NT2/D1 (cell line): ENCODE measurements around the gene MAT1A.

Experiments
- DNase-seq: peaks from one replicate; pipeline ENCODE4 v3.0.0-alpha.2; 2011; ENCODE audit warnings: low read depth, low spot score
- H3K27me3 ChIP-seq: 2 replicates; pipeline ENCODE4 v1.6.0; 2011; ENCODE audit warnings: mild to moderate bottlenecking; ENCODE audit not compliant: insufficient read length, insufficient read depth
- H3K36me3 ChIP-seq: 2 replicates; pipeline ENCODE4 v1.6.1; 2011; ENCODE audit warnings: mild to moderate bottlenecking, low read length, mixed read lengths; ENCODE audit not compliant: insufficient read depth, insufficient read length
- H3K4me1 ChIP-seq: 2 replicates; pipeline ENCODE4 v1.5.1; 2011; ENCODE audit not compliant: insufficient read depth, insufficient read length
- H3K4me3 ChIP-seq: 2 replicates; pipeline ENCODE4 v1.5.1; 2011; ENCODE audit warnings: low read depth; ENCODE audit not compliant: insufficient read length
- H3K9ac ChIP-seq: 2 replicates; pipeline ENCODE4 v1.6.0; 2011; ENCODE audit warnings: low read depth; ENCODE audit not compliant: insufficient read length
- H3K9me3 ChIP-seq: 2 replicates; pipeline ENCODE4 v1.5.1; 2011; ENCODE audit warnings: mild to moderate bottlenecking, low read length; ENCODE audit not compliant: insufficient read depth
- SUZ12 ChIP-seq: IDR thresholded peaks from 2 replicates; pipeline ENCODE4 v1.6.1; 2011; ENCODE audit not compliant: insufficient read length, insufficient read depth; ENCODE audit errors: extremely low read depth
- YY1 ChIP-seq: IDR thresholded peaks from 2 replicates; pipeline ENCODE4 v1.6.1; 2011; ENCODE audit not compliant: insufficient read length, insufficient read depth
- ZNF274 ChIP-seq: IDR thresholded peaks from 2 replicates; pipeline ENCODE4 v1.6.1; 2011; ENCODE audit warnings: mild to moderate bottlenecking, low read depth, low read length

Gene MAT1A

DNA sequence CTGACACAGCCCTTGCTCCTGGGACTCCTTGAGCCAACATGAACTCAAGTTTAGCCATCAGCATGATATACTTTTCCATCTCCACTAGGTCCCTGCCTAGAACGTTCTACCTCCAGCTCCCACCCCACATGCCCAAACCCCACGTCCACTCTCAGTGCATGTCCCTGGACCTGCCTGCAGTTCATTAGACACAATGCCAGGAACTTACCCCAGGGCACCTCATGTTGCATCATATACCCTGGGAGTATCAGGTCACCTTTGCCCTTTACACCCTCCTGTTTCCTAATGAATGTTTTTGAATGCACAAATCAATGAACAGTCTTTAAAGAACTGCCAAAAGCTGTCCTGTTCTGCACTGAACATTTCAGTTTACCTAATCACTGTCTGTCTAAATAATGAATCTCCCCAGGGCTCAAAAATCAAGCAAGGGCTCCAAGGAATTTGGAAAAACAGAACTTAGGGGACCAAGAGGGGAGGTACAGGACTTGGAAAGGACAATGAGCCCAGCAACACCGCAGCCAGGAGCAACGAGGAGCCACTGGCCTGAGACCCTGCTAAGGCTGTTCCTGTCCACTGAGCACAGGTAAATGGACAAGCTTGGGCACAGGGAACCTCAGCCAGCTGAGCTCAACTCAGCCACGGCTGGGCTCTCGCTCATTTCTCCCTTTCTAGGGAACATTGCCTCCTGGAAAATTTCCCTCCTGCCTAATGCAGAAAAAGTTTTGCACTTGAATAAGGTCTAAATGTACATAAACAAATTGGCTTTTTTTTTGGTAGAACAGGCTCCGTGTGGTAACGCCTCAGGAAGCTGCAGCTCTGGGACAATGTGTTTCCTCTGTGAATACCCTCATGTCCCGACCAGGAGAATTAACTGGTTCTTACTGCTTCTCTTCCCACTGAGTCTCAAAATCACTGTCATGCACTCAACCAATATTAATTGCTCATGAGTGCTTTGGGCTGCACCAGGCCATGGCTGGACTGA, 7.4 kb downstream of the MAT1A start:
- Histone ChIP-seq H3K36me3 (no peaks in the 10 kb centered on the region), H3K4me3 (no peak overlapping the region), H3K9ac (no peak overlapping the region), H3K9me3 (no peaks in the 10 kb centered on the region), H3K27me3 (no peaks in the 10 kb centered on the region), H3K4me1 (peaks cover 3% of the 10 kb centered on the region)
- DNase-seq: no peak
- no peak for TF ChIP-seq ZNF274

DNA sequence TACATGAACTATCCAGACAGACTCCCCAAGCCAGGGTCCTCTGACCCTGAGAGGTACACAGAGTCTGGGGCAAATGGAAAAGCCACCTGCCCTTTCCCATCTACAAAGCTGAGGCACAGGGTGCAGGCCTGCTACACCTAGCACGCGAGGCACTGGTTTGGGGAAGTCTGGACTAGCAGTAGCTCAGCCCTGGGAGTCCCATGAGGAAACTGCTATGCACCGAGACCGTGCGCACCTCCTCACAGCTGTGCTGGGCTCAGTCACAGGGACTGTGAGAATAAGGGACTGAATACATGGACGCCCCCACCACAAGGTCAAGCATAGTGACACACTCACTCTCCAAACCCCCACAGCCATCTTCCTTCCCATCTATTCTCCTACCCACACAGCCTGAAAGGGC, 8.2 kb downstream of the MAT1A start:
- no peak for DNase-seq
- H3K9me3 ChIP-seq: no peaks in the 10 kb centered on the region
- no peaks in the 10 kb centered on the region for H3K27me3 ChIP-seq
- no peak overlapping the region for H3K9ac ChIP-seq
- H3K36me3 ChIP-seq: no peaks in the 10 kb centered on the region
- peaks cover 3% of the 10 kb centered on the region for H3K4me1 ChIP-seq
- no peak for TF ChIP-seq SUZ12
- TF ChIP-seq YY1: no peak
- no peak for TF ChIP-seq ZNF274
- H3K4me3 ChIP-seq: no peak overlapping the region

DNA sequence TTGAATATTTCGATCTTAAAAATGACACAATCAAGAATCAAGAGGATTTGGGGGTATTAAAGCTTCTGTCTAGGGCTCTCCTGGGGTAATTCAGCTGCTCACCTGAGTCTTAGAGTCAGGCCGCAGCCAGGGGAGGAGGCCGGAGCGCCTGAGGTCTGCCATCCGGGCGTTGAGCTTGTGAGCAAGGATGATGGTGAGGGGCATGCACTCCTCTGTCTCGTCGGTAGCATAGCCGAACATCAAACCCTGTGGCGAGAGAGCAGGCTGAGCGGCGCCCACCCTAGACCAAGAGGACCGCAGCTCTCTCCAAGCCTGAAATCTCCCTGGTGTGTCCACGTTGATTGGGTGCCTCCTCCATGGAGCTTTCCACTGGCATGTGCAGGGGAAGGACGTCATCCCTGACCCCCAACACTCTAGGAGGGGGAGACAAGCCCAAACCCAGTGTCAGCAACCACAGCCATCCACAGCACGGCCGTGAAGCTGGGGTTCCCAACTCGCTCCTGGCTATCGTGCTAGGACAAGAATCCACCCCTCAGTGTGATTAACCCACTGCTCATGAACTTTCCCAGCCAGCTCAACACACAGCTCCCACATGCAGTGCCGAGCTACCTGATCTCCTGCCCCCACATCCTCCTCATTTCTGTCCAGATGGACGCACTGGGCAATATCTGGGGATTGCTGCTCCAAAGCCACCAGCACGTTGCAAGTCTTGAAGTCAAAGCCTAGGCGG, 9.2 kb downstream of the MAT1A start:
- Histone ChIP-seq H3K9ac (no peak overlapping the region), H3K9me3 (no peaks in the 10 kb centered on the region), H3K4me3 (no peak overlapping the region), H3K27me3 (no peaks in the 10 kb centered on the region), H3K36me3 (no peaks in the 10 kb centered on the region), H3K4me1 (peaks cover 4% of the 10 kb centered on the region)
- no peak for DNase-seq
- TF ChIP-seq YY1: no peak
- TF ChIP-seq ZNF274: no peak
- no peak for TF ChIP-seq SUZ12

DNA sequence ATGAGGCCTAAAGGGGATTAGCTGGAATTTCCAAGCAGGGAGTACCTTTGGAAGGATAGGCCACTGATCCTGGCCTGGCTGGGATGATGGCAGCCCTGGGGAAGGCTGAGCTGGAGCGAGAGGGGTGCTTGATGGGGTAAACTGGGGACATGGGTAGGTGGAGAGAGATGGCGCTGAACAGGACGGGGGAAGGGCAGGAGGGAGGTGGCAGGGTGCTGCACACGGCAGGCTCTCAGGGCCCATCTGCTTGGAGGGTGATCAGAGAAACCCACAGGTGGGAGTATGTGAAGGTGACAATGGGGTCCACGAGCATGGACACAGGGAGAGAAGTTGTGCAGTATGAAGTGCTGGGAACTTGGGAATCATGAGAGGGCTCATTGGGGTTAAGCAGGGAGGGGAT, 10.3 kb downstream of the MAT1A start:
- H3K27me3 ChIP-seq: no peaks in the 10 kb centered on the region

DNA sequence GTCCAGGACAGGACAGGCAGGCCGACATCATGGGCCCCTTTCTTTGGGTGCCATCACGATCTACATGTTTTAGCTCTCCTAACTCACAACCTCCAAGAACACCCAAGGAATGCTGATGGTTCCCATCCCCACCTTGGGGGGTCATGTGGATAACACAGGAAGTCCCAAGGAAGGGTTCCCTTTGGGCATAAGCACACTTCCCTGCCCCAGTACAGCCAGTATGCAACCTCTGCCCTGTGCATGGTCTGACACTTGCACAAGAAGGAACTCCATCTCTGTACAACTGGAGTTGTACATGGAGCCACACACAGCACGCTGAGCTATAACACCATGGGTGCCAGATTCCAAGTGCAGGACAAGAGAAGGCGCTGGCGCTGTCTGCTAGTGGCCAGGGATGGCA, 11.0 kb downstream of the MAT1A start:
- no peaks in the 10 kb centered on the region for H3K9me3 ChIP-seq
- H3K4me3 ChIP-seq: no peak overlapping the region
- peaks cover 3% of the 10 kb centered on the region for H3K4me1 ChIP-seq
- no peaks in the 10 kb centered on the region for H3K36me3 ChIP-seq
- no peaks in the 10 kb centered on the region for H3K27me3 ChIP-seq
- no peak for DNase-seq
- no peak overlapping the region for H3K9ac ChIP-seq
- TF ChIP-seq ZNF274: no peak
- TF ChIP-seq YY1: no peak

More for the DNA sequence above, 10.3 kb downstream of the MAT1A start:
- no peaks in the 10 kb centered on the region for H3K9me3 ChIP-seq
- no peak for DNase-seq
- H3K4me1 ChIP-seq: peaks cover 6% of the 10 kb centered on the region
- no peak overlapping the region for H3K4me3 ChIP-seq
- TF ChIP-seq YY1 (no peak), ZNF274 (no peak), SUZ12 (no peak)
- no peaks in the 10 kb centered on the region for H3K36me3 ChIP-seq
- H3K9ac ChIP-seq: no peak overlapping the region

DNA sequence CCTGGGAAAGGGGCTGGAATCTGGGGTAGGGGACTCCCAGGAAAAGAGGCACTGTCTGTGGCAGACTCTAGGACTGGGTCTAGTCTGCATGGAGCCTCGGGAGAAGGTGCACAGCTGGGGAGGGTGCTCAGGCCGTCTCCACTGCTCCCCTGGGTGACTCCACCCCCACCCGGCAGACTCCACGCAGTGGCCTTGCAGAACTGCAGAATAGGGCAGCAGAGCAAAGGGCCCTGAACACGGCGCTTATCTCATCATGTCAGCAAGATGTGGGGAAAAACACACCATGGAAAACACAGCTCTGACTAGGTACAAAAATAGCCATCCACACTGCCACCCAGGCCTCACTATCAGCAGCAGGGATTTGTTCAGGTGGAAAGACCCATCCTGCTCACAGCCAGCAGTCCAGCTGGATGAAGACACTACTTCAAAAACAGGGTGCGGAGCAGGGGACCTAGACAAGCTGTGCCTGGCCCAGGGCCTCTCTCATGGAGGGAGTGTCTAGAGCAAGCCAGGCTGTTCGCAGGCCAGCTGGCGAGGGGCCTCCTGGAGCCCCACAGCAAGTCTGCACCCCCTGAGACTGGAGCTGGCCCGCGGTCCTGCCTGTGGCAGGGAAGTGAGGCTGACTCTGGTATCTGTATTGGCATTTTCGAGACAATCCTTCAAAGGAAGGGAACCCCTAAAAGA, 11.7 kb downstream of the MAT1A start:
- Histone ChIP-seq H3K9me3 (no peaks in the 10 kb centered on the region), H3K27me3 (no peaks in the 10 kb centered on the region), H3K36me3 (no peaks in the 10 kb centered on the region), H3K4me3 (no peak overlapping the region), H3K4me1 (peaks cover 3% of the 10 kb centered on the region), H3K9ac (no peak overlapping the region)
- no peak for DNase-seq
- TF ChIP-seq ZNF274 (no peak), YY1 (no peak)

DNA sequence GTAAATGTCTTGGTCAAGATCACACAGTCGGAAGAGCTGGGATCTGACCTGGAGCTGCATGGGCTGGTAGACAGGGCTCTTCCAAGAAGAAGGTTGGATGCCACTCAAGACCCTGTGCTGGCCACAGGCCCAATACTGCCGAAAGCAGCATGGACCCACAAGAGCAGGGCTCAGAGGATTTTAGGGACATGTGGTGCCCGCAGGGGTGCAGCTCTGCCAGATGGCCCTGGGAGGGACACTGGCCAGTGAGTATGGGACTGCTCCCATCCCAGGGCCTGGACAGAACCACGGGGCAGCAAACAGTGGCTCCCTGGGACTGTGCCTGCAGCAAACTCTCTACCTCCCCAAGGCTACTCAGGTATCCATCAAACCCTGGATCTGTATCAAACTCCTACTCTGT, 12.4 kb downstream of the MAT1A start:
- H3K4me1 ChIP-seq: peaks cover 7% of the 10 kb centered on the region
- H3K4me3 ChIP-seq: no peak overlapping the region
- no peaks in the 10 kb centered on the region for H3K36me3 ChIP-seq
- H3K27me3 ChIP-seq: no peaks in the 10 kb centered on the region
- H3K9ac ChIP-seq: no peak overlapping the region
- TF ChIP-seq ZNF274: no peak
- TF ChIP-seq YY1: no peak
- no peak for TF ChIP-seq SUZ12
- DNase-seq: no peak
- no peaks in the 10 kb centered on the region for H3K9me3 ChIP-seq
